NCI-H128 (cell line): ENCODE data around the gene MATR3.
A peak's percentile ranks its signal among the peaks of the same experiment; 100 is the strongest.
"Not testable (repeated sequence)": the region's sequence is repeated elsewhere in the genome, so short reads cannot be mapped to it uniquely, and the experiment has no call there.

ENCODE experiments used
- DNase-seq: peaks from one replicate; lab custom pipeline; 2025; ENCODE audit not compliant: unreplicated experiment; lab: John Stamatoyannopoulos, UW

Gene MATR3, protein sequence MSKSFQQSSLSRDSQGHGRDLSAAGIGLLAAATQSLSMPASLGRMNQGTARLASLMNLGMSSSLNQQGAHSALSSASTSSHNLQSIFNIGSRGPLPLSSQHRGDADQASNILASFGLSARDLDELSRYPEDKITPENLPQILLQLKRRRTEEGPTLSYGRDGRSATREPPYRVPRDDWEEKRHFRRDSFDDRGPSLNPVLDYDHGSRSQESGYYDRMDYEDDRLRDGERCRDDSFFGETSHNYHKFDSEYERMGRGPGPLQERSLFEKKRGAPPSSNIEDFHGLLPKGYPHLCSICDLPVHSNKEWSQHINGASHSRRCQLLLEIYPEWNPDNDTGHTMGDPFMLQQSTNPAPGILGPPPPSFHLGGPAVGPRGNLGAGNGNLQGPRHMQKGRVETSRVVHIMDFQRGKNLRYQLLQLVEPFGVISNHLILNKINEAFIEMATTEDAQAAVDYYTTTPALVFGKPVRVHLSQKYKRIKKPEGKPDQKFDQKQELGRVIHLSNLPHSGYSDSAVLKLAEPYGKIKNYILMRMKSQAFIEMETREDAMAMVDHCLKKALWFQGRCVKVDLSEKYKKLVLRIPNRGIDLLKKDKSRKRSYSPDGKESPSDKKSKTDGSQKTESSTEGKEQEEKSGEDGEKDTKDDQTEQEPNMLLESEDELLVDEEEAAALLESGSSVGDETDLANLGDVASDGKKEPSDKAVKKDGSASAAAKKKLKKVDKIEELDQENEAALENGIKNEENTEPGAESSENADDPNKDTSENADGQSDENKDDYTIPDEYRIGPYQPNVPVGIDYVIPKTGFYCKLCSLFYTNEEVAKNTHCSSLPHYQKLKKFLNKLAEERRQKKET

DNA sequence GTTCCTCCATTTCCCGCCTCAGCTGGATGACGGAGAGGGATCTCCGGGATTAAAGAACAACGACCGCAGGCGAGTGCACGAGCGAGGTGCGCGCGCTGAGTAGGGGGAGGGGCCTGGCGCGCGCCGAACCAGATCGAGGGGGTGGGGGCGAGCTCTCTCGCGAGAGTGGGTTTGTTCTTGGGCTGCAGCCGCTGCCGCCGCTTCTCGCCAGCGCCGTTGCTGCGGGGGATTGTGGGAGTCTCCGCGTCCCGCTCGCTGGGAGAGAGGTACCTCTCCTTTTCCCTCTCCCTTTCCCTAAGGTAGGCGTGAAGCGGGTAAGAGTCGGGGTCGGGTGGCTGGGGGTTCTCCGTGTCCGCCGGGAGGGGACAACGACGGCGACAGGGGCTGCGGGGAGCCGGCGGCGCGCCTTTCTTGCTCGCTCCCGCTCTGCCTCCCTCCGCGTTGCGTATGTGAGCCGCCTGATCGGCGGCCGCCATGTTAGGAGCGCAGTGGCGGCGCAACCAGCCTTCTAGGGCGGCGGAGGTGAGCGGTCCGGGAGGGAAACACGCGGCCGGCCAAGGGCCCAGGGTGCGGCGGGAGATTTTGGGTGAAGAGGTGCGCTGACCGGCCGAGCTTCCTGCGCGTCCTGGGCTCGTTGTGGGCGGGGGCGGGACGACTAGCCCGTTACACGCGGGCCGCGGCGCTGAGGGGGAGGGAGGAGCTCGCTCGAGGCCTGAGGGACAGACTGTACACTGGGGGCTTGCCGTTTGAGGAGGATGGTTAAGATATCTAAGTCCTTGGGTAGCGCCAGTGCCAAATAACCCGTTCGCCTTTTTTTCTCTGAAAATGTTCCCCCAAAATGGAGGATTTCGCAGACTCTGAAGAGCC, at the start of gene MATR3:
Gene MATR3, plus strand, starts transcription at position 234 of the 867 bp plus-strand sequence. CDS start 13,676 bp downstream, outside the sequence.
- peak; percentile 79 for DNase-seq

DNA sequence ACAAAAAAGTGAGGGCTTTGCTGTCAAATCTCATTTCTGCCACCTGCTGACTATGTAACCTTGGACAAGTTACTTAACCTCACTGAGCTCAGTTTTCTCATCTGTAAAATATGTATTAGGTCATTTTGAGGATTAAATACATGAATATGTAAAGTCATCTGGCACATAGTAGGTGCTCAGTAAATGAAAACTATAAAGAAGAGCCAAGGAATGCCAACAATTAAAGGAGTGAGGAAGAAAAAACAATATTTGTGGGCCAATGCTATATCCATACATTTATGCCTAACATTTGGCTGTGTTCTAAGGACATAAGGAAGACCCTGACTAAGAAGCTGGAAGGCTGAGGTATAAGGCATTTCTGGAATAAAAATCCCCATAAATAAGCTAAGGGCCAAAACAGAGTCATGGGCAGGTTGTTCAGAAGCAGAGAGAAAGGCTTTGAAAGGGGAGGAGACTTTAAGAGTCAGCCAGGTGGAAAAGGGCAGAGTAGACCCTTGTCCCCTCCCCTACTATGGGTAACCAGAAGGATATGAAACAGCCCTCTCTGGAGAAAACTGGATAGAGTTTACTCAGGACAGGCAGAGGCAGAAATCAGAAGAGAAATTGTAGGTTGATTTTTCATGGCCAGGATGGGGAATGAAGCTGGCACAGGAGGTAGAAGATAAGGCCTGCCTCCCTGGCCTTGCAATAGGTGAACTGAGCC, 47.8 kb upstream of the MATR3 start:
- no peak for DNase-seq

DNA sequence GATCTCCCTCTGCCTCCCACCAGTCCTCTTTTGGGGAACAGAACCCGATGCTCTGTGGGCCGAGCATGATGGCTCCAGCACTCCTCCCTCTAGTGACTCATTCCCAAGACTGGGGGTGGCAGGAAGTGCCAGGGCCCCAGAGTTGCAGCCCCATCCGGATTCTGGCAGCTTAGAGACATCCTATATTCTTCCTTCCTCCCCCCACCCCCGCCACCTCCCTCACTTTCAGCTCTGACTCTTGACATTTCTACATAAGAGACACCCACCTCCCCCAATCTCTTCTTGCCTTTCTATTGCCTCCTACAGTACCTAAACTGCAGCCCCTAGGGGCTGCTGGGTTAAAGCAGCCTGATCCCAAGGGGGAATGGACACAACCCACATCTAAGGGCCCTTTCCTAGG, 47.1 kb upstream of the MATR3 start:
- DNase-seq = no peak

DNA sequence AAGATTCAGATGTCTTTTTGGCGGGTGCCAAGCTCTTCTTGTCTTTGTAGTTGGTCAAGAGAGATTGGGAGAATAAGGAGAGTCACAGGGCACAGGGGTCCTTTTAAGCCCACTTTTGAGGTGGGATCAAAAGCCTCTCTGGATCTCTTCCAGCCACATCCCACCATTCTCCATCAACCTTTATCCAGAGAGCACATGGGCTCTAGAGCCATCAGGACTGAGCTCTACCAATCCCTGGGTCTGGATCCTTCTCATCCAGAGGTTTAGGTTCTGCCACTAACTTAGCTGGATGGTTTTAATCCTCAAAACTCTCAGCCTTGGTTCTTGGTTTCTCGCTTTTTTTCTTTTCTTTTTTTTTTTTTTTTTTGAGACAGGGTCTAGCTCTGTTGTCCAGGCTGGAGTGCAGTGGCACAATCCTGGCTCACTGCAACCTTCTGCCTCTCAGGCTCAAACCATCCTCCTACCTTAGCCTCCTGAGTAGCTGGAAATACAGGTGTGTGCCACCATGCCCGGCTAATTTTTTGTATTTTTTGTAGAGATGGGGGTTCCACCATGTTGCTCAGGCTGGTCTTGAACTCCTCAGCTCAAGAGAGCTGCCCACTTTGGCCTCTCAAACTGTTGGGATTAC, 44.6 kb upstream of the MATR3 start:
- DNase-seq = no peak

DNA sequence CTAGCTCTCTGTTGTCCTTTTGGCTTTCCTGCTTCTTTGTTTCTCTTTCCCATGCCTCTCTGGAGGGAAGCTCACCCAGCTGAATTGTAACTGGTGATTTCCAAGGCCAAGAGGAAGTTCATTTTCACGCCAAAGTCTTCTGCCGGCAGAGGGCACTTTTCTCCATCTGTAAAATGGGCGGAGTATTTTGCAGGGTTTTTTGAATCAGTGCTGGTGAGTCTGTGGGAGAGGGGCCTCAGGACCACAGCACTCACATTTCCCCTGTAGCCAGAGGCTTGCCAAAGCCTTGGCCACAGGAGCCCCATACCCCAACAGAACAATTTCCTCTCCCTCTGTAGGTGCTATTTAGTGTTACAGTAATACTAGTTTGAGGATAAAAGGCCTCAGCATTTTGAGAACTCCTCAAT, 42.3 kb upstream of the MATR3 start:
- no peak for DNase-seq

DNA sequence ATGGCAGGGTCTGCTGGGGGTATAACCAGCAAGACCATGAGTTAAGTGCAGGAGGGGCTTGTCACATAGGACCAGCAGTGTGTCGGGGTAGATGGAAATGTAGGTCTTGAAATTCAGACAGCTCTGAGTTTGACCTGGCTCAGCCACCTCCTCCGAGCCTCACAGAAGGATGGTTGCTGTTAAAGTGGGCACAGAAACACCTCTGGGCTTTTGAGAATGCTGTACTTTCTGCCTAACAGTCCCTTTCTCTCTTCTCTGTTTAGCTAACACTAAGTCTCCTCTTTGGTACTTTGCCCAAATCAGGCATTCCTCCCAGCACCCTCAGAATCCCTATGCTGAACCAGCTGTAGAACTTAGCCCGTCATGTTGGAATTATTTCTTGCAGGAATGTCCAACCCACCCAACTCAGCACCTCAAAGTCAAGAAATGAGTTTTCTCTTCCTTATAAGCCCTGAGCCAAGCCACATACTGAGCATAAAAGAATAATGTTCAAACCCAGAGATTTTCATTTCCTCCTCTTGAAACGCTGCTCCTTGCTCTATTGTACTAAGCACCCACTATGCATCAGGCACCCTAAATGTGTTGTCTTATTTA, 41.7 kb upstream of the MATR3 start:
- DNase-seq = no peak

DNA sequence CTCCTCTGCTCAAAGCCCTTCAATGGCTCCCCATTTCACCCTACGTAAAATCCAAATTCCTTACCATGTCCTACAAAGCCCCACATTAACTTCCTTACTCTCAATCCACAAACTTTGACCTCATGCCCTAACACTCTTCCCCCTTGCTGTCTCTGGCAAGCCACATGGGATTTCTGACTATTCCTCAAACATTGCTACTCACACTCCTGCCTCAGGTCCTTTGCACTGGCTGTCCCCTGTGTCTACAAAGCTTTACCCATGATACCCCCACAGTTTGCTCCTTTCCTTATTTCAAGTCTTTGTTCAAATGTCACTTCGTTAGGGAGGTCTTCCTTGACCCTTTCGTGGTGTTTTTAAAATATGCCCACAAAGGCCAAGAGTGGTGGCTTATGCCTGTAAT, 40.4 kb upstream of the MATR3 start:
- DNase-seq = no peak

DNA sequence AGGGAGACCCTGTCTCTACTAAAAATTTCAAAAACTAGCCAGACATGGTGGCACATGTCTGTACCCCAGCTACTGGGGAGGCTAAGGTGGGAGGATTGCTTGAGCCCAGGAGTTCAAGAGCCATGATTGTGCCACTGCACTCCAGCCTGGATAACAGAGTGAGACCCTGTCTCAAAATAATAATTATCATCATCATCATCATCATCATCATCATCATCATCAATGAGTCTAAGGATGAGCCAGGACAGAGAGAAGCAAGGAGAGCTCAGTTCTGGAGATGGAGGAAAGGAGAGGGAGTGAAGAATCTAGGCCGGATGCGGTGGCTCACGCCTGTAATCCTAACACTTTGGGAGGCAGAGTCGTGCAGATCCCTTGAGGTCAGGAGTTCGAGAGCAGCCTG, 36.7 kb upstream of the MATR3 start:
- DNase-seq = no peak

DNA sequence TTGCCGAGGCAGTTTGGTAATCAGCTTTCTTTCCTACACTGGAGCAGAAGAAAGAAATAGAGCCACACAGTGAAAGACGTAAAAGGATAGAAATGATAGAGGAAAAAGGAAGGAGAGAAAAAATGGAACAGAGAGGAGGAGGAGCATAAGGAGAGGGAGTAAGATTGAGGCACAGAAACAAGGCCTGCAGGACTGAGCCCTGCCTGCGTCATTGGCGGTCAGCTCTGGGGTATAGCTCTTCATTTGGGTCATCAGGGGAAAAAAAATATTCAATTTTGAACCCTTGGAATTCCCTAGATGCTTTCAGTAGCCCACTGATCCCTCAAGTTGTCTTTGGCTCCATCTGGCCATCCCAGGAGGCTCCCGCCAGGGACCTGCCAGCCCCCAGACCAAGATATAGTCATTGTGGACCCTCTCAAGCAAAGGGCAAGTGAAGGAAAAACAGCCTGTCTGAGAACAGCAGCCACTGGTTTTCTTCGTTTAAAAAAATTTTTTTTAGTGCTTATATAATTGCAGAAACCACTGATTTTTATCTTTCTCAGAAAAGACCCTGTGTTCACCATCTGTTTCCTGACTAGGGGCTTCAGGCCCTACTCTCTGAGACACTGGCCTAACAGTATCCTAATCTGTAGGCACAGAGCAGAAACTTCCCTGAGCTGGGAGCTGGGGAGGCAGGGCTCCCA, 31.3 kb upstream of the MATR3 start:
- no peak for DNase-seq

DNA sequence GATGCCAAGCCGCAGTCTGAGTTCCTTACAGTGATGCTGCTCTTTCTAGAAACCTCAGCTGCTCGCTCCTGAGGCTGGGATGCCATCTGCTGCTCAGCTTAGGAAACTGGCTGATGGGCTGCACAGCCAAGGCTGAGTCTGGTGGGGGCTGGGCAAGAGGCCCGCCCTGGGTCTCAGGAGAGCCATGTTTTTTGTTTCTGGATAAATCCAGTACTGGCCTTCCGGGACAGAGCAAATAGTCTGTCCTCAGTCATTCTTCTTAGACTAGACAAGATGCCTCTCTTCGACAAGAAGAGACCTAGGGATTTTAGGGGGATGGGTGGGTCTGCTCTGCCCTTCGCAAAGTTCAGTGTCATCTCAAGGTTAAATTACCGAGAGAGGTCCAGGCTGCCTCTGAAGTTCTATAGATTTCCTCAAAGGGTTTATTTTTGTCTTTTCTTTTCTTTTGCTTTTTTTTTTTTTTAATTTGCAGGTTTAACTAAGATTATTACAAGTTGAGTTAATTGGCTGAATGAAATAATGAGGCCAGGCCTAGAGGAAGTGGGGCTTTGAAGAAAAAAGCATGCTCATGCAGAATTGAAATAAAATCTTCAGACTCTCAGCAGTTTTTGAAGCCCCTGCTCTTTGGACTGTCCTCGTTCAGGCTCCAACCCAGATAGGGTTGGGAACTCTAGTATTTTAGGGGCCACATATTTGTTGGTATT, 30.6 kb upstream of the MATR3 start:
- DNase-seq = peak; percentile 72

DNA sequence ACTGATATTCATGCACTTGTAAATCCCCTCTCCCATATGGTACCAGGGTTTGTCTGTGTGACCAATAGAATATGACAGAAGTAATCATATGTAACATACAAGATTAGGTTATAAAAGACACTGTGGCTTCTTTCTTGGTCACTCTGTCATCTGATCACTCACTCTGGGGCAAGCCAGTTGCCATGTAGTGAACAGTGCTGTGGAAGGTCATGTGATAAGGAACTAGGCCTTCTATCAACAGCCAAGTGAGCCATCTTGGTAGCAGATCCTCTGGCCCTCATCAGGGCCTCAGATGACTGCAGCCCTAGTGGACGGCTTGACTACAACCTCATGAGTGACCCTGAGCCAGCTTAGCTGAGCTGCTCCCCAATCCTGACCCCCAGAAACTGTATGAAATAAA, 30.0 kb upstream of the MATR3 start:
- no peak for DNase-seq

DNA sequence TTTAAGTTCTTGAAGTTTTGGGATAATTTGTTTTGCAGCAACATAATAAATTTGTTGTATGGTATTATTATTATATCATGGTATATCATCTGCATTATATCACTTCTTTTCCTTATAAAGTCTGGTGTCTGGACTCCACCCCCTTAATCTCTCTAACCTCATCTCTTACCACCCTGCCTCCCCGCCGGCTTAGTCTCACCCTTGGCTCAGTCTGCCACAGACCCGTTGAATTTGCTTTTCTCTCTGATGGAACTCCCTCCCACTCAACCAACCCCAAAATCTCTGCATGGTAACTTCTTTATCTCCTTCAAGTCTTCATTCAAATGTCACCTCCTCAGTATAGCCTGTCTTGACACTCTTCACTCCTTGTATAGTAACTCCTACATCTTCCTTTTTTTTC, 29.6 kb upstream of the MATR3 start:
- no peak for DNase-seq

DNA sequence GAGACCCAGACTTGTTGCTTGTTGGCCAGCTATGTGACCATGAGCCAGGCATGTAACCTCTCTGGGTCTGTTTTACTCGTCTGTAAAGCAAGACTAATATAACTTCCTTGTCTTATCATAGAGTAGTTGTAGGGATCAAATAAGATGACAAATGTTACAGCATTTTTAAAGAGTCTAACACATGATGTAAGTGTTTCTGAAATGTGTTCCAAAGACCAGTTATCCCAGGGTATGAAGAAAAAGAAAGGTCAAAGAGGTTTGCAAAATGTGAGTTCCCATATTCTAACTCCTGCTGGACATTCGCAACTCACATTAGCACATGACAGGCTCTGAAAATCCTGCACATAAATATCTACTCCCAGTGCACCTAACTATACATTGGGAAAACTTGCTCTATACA, 28.5 kb upstream of the MATR3 start:
- no peak for DNase-seq

DNA sequence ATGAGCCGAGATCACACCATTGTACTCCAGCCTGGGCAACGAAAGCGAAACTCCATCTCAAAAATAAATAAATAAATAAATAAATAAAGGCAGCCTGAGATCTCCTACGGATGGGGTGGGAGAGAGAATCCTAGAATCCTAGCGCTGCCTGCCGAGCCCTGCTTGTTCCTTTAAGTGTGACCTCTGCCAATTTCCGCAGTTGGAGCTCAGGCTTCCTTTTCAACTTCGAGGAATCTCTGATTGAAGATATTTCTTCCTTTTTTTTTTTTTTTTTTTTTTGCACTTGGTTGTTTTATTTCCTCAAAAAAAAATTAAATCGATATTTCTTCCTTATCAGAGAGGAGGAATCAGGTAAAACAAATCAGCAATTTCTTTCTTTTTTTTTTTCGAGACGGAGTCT, 27.3 kb upstream of the MATR3 start:
- DNase-seq = no peak

DNA sequence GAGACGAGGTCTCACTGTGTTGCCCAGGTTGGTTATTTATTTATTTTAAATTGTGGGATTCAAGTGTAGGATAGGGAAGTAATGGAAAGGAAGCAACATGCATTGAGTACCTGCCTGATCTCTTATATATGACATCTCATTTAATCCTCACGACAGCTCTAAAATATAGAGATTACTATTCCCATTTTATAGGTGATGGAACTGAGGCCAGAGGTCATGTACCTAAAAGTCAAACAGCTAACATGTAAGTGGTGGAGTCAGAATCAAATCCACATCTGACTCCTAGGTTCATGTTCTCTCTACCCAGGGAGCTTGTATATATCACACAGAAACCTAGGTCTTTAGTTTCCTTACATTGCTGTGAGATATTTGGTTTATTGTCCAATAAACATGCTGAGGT, 26.1 kb upstream of the MATR3 start:
- no peak for DNase-seq

DNA sequence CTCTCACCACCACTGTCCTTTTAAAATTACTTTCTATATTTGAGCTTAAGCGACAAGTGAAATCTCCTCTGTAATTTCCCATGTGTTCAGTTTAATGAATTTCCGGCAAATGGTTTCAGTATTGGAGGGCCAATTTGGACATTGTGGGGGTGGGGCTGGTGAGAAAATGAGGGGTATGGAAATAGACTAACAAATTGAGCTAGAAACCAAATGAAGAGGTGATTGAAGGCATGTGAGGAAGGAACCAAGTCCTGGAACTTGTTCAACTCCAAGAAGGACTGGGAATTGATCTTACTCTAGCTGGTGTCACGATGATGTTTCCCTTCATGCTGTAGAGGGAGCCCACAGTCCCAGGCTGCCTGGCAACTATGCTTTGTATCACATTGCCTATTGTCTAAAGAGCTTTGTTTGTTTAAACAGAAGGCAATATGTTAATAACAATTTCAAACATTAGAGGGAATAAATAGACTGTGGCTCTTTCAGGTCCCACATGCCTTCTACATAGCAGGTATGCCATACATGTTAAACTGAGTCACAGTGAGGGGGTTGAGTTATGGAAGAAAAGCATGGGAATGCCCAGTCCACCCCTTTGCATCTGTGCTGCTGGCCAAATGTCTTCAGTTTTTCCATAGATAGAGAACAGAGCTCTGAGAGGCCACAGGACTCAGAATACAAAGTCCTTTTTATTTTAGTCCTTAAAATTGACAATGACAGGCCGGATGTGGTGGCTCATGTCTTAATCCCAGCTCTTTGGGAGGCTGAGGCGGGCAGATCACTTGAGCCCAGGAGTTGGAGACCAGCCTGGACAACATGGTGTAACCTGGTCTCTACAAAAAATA, 25.0 kb upstream of the MATR3 start:
- no peak for DNase-seq

DNA sequence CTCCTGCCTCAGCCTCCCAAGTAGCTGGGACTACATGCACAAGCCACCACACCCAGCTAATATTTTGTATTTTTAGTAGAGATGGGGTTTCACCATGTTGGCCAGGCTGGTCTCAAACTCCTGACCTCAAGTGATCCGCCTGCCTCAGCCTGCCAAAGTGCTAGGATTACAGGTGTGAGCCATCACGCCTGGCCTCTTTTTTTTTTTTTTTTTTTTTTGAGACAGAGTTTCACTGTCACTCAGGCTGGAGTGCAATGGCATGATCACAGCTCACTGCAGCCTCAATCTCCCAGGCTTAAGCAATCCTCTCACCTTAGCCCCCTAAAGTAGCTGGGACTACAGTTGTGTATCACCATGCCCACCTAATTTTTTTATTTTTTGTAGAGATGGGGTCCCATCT, 22.8 kb upstream of the MATR3 start:
- DNase-seq = not testable (repeated sequence)
